Measurements from ENCODE around the gene SLITRK2.

Gene SLITRK2

GRCh38 chrX:145856181-145856580, 38.6 kb downstream of the SLITRK2 start:
- ATAC-seq (no peak), DNase-seq (no peak)

- DNase-seq (no peak), ATAC-seq (no peak)
Observed at GRCh38 chrX:145861818-145862217, 44.2 kb downstream of the SLITRK2 start.

GRCh38 chrX:145865082-145865481, 47.5 kb downstream of the SLITRK2 start:
- ATAC-seq, result no peak
- DNase-seq, result no peak

Measured in stimulated activated naive CD8-positive, alpha-beta T cell treated with anti-CD3 and anti-CD28 coated beads, Interleukin-15, Interleukin-2, amounts not matched to agents 100 U/mL and 50 U/mL, for 24 hours (primary cell).